HEK293 (cell line): ENCODE measurements around the gene CCDC116.

Experiments
- CTCF ChIA-PET: fragments of 350-600 bp; formaldehyde crosslinking; extraction: SDS; loops from one replicate; lab custom pipeline; 2021; ENCODE audit warnings: antibody characterized with exemption; lab: Yijun Ruan, JAX
- POLR2A ChIA-PET: fragments of 300-600 bp; formaldehyde crosslinking; extraction: SDS; loops from one replicate; lab custom pipeline; 2020; ENCODE audit warnings: antibody characterized with exemption, inconsistent platforms; lab: Yijun Ruan, JAX
- H3K27ac ChIP-seq: fragments of 200-500 bp; sonication (Bioruptor generic); 2 replicates; pipeline ENCODE4 v1.5.1; 2014; ENCODE audit warnings: low read depth, low read length, control low read depth, inconsistent platforms; ENCODE audit errors: extremely low read depth
- H3K36me3 ChIP-seq, 2 experiments: fragments of 200-500 bp in 1 of 2; sonication (Bioruptor generic) in 1 of 2; 1 replicate in 1 of 2; 2 replicates in 1 of 2; pipeline ENCODE4 v1.5.1; 2014 to 2017; ENCODE audit warnings: inconsistent platforms in 2 of 2, low read length in 2 of 2; ENCODE audit not compliant: control insufficient read depth in 2 of 2, insufficient read depth in 1 of 2
- H3K4me1 ChIP-seq: fragments of 200-500 bp; sonication (Bioruptor generic); 2 replicates; pipeline ENCODE4 v1.5.1; 2014; ENCODE audit warnings: mild to moderate bottlenecking, low read length, inconsistent platforms; ENCODE audit not compliant: control insufficient read depth, insufficient read depth
- H3K4me3 ChIP-seq: 2 replicates; pipeline ENCODE4 v1.5.1; 2011; ENCODE audit warnings: low read depth, mild to moderate bottlenecking, control low read depth, low read length, moderate library complexity
- H3K9me3 ChIP-seq: fragments of 200-500 bp; sonication (Bioruptor generic); 2 replicates; pipeline ENCODE4 v1.5.1; 2014; ENCODE audit warnings: low read depth, low read length, inconsistent platforms; ENCODE audit not compliant: control insufficient read depth, insufficient read depth
- GFI1B ChIP-seq: fragments of 450-650 bp; formaldehyde crosslinking; IDR thresholded peaks from 2 replicates; pipeline ENCODE4 v1.5.1; 2016; ENCODE audit warnings: missing biosample characterization, missing genetic modification characterization
- GLI4 ChIP-seq: fragments of 450-650 bp; formaldehyde crosslinking; IDR thresholded peaks from 2 replicates; pipeline ENCODE4 v1.5.1; 2016; ENCODE audit warnings: missing biosample characterization, missing genetic modification characterization
- GLIS2 ChIP-seq: fragments of 450-650 bp; formaldehyde crosslinking; IDR thresholded peaks from 2 replicates; pipeline ENCODE4 v1.5.1; 2016; ENCODE audit warnings: missing biosample characterization, missing genetic modification characterization
- PATZ1 ChIP-seq: fragments of 450-650 bp; formaldehyde crosslinking; IDR thresholded peaks from 2 replicates; pipeline ENCODE4 v1.5.1; 2016; ENCODE audit warnings: missing biosample characterization, missing genetic modification characterization
- PRDM1 ChIP-seq: fragments of 450-650 bp; formaldehyde crosslinking; IDR thresholded peaks from 2 replicates; pipeline ENCODE4; 2016; ENCODE audit warnings: missing biosample characterization, missing genetic modification characterization
- SALL2 ChIP-seq: fragments of 450-650 bp; formaldehyde crosslinking; IDR thresholded peaks from 2 replicates; pipeline ENCODE4 v1.5.0; 2017; ENCODE audit warnings: missing biosample characterization, mild to moderate bottlenecking, missing genetic modification characterization, borderline replicate concordance
- SP3 ChIP-seq: fragments of 450-650 bp; formaldehyde crosslinking; IDR thresholded peaks from 2 replicates; pipeline ENCODE4 v1.5.1; 2016; ENCODE audit warnings: missing biosample characterization, missing genetic modification characterization
- ZNF121 ChIP-seq: fragments of 450-650 bp; formaldehyde crosslinking; IDR thresholded peaks from 2 replicates; pipeline ENCODE4 v1.5.1; 2016; ENCODE audit warnings: missing biosample characterization, missing genetic modification characterization
- ZNF132 ChIP-seq: fragments of 450-650 bp; formaldehyde crosslinking; IDR thresholded peaks from 2 replicates; pipeline ENCODE4 v1.5.1; 2017; ENCODE audit warnings: missing biosample characterization, missing genetic modification characterization, borderline replicate concordance
- ZNF133 ChIP-seq: fragments of 450-650 bp; formaldehyde crosslinking; IDR thresholded peaks from 2 replicates; pipeline ENCODE4 v1.5.1; 2016; ENCODE audit warnings: missing biosample characterization, missing genetic modification characterization
- ZNF146 ChIP-seq: fragments of 450-650 bp; formaldehyde crosslinking; IDR thresholded peaks from 2 replicates; pipeline ENCODE4 v1.5.1; 2016; ENCODE audit warnings: missing biosample characterization, missing genetic modification characterization
- ZNF157 ChIP-seq: fragments of 450-650 bp; formaldehyde crosslinking; IDR thresholded peaks from 2 replicates; pipeline ENCODE4 v1.5.1; 2016; ENCODE audit warnings: missing biosample characterization, missing genetic modification characterization
- ZNF16 ChIP-seq: fragments of 450-650 bp; formaldehyde crosslinking; IDR thresholded peaks from 2 replicates; pipeline ENCODE4 v1.5.1; 2016; ENCODE audit warnings: low read depth, missing biosample characterization, missing genetic modification characterization
- ZNF169 ChIP-seq: fragments of 450-650 bp; formaldehyde crosslinking; IDR thresholded peaks from 2 replicates; pipeline ENCODE4 v1.5.1; 2016; ENCODE audit warnings: missing biosample characterization, missing genetic modification characterization
- ZNF19 ChIP-seq: fragments of 450-650 bp; formaldehyde crosslinking; IDR thresholded peaks from 2 replicates; pipeline ENCODE4; 2016; ENCODE audit warnings: missing biosample characterization, missing genetic modification characterization, low read depth
- ZNF274 ChIP-seq, 2 experiments: fragments of 200-500 bp in 1 of 2; fragments of 450-650 bp in 1 of 2; sonication (Bioruptor generic) in 1 of 2; formaldehyde crosslinking in 1 of 2; IDR thresholded peaks; 2 replicates each; pipeline versions ENCODE4 v1.5.1 to v1.6.1; 2014 to 2016; ENCODE audit warnings: borderline replicate concordance in 1 of 2, inconsistent platforms in 1 of 2, low read length in 1 of 2, missing biosample characterization in 1 of 2, missing genetic modification characterization in 1 of 2
- ZNF335 ChIP-seq: fragments of 450-650 bp; formaldehyde crosslinking; conservative IDR thresholded peaks from 2 replicates; pipeline ENCODE4 v1.5.1; 2016; ENCODE audit warnings: missing biosample characterization, missing genetic modification characterization
- ZNF37A ChIP-seq: fragments of 450-650 bp; IDR thresholded peaks from 2 replicates; pipeline ENCODE4 v1.5.1; 2018; ENCODE audit warnings: missing biosample characterization, missing genetic modification characterization
- ZNF488 ChIP-seq: fragments of 450-650 bp; formaldehyde crosslinking; IDR thresholded peaks from 2 replicates; pipeline ENCODE4 v1.5.1; 2016; ENCODE audit warnings: missing biosample characterization, missing genetic modification characterization
- ZNF571 ChIP-seq: fragments of 450-650 bp; formaldehyde crosslinking; IDR thresholded peaks from 2 replicates; pipeline ENCODE4 v1.5.0; 2017; ENCODE audit warnings: missing biosample characterization, missing genetic modification characterization
- ZNF600 ChIP-seq: fragments of 450-650 bp; formaldehyde crosslinking; IDR thresholded peaks from 2 replicates; pipeline ENCODE4 v1.5.1; 2016; ENCODE audit warnings: missing biosample characterization, missing genetic modification characterization
- ZNF660 ChIP-seq: fragments of 450-650 bp; IDR thresholded peaks from 2 replicates; pipeline ENCODE4 v1.5.1; 2018; ENCODE audit warnings: missing biosample characterization, mild to moderate bottlenecking, missing genetic modification characterization
- TF ChIP-seq, protein P1 (sequence below): fragments of 450-650 bp; formaldehyde crosslinking; IDR thresholded peaks from 2 replicates; pipeline ENCODE4 v1.5.1; 2016; ENCODE audit warnings: missing biosample characterization, missing genetic modification characterization
- TF ChIP-seq, protein P2 (sequence below): fragments of 450-650 bp; formaldehyde crosslinking; optimal IDR thresholded peaks from 2 replicates; pipeline ENCODE3; 2016; ENCODE audit warnings: missing biosample characterization, mild to moderate bottlenecking, missing genetic modification characterization
- TF ChIP-seq, protein P3 (sequence below): fragments of 450-650 bp; formaldehyde crosslinking; IDR thresholded peaks from 2 replicates; pipeline ENCODE4 v1.5.1; 2016; ENCODE audit warnings: missing biosample characterization, missing genetic modification characterization
- TF ChIP-seq, protein P4 (sequence below): fragments of 450-650 bp; formaldehyde crosslinking; IDR thresholded peaks from 2 replicates; pipeline ENCODE4 v1.5.1; 2016; ENCODE audit warnings: missing biosample characterization, missing genetic modification characterization

Gene CCDC116

GRCh38 chr22:21650280-21650679 lies 17.7 kb downstream of the CCDC116 start:
- ChIA-PET POLR2A (no interaction called here), CTCF (interaction anchor here (4.8 kb wide), 1 partner anchor 7 kb away, joined by 25 read pairs; the partner anchor contains the start of gene SDF2L1)
- no peaks in the 10 kb centered on the region for H3K4me1 ChIP-seq
- H3K4me3 ChIP-seq = no peak overlapping the region
- no peak for TF ChIP-seq PATZ1
- TF ChIP-seq ZNF146 = no peak
- TF ChIP-seq, protein P1, sequence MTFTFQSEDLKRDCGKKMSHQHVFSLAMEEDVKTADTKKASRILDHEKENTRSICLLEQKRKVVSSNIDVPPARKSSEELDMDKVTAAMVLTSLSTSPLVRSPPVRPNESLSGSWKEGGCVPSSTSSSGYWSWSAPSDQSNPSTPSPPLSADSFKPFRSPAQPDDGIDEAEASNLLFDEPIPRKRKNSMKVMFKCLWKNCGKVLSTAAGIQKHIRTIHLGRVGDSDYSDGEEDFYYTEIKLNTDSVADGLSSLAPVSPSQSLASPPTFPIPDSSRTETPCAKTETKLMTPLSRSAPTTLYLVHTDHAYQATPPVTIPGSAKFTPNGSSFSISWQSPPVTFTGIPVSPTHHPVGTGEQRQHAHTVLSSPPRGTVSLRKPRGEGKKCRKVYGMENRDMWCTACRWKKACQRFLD = no peak
- TF ChIP-seq ZNF132 (tag by site-specific recombination) = no peak
- peak; percentile 87 for TF ChIP-seq PRDM1 (tag by site-specific recombination)
- no peak for TF ChIP-seq ZNF571 (tag by site-specific recombination)
- no peaks in the 10 kb centered on the region for H3K9me3 ChIP-seq
- no peak overlapping the region for H3K27ac ChIP-seq
- peaks cover 0 to 49% of the 10 kb centered on the region in 2 experiments; a peak in 2 of 3 replicates for H3K36me3 ChIP-seq

DNA sequence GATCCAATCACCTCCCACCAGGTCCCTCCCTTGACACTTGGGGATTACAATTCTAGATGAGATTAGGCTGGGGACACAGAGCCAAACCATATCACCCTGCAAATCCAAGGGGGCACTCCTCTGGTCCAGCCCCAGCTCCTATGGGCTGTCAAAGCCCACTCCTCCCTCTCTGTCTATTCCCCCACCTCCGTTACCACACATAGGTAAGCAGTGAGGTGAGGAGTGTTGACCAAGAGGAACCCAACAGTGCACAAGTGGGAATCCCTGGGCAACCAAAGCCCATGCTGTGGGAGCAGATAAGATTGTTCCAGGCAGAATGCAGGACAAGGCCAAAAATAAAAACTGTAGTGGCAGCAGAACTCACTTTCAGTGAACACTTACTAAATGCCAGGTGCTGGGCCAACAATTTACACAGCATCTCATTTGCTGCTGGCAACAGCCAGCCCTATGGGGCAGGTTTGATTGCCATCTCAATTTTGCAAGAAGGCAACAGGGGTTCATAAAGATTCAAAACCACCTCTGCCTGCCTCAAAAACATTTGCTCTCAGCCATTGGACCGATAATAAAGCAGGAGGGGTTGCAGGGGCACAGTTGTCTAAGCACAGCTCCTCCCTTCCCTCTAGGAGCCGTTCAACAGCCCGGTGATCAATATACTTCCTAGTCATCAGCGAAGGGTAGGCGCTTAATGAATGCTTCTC lies 18.4 kb downstream of the CCDC116 start:
- CTCF ChIA-PET = interaction anchor here (1.0 to 4.8 kb wide), 2 partner anchors 8 to 22 kb away, joined by 3 to 25 read pairs; partner anchors contain the start of gene SDF2L1
- H3K36me3 ChIP-seq = peaks cover 0 to 45% of the 10 kb centered on the region in 2 experiments; a peak in 2 of 3 replicates
- H3K4me3 ChIP-seq = peak overlapping the region; percentile 83
- H3K9me3 ChIP-seq = no peaks in the 10 kb centered on the region
- POLR2A ChIA-PET = interaction anchor here (2.0 to 3.2 kb wide), 2 partner anchors 9 to 15 kb away, joined by 13 to 18 read pairs; partner anchors contain the start of genes PPIL2 and SDF2L1
- no peaks in the 10 kb centered on the region for H3K4me1 ChIP-seq
- H3K27ac ChIP-seq = no peak overlapping the region; the same call in 1 of the 2 replicates
- TF ChIP-seq, protein P2, sequence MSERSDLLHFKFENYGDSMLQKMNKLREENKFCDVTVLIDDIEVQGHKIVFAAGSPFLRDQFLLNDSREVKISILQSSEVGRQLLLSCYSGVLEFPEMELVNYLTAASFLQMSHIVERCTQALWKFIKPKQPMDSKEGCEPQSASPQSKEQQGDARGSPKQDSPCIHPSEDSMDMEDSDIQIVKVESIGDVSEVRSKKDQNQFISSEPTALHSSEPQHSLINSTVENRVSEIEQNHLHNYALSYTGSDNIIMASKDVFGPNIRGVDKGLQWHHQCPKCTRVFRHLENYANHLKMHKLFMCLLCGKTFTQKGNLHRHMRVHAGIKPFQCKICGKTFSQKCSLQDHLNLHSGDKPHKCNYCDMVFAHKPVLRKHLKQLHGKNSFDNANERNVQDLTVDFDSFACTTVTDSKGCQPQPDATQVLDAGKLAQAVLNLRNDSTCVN = no peak
- TF ChIP-seq ZNF157 (no peak), ZNF660 (peak; percentile 22; the same call in 1 of the 2 replicates), GLIS2 (tag by site-specific recombination) (peak; percentile 47), ZNF37A (no peak), ZNF16 (tag by site-specific recombination) (no peak), ZNF600 (no peak), ZNF335 (tag by site-specific recombination) (peak; percentile 70), ZNF274 (IDR thresholded peaks at IDR 0.05; ENCODE audit: low read length) (no peak), ZNF274 (tag by site-specific recombination; IDR thresholded peaks at IDR 0.05; ENCODE audit: borderline replicate concordance) (no peak), SP3 (tag by site-specific recombination) (no peak), ZNF488 (tag by site-specific recombination) (no peak), ZNF121 (tag by site-specific recombination) (no peak), GLI4 (tag by site-specific recombination) (no peak), ZNF19 (tag by site-specific recombination) (no peak), GFI1B (no peak), SALL2 (no peak), ZNF133 (tag by site-specific recombination) (no peak), ZNF169 (tag by site-specific recombination) (no peak)
- TF ChIP-seq, protein P3, sequence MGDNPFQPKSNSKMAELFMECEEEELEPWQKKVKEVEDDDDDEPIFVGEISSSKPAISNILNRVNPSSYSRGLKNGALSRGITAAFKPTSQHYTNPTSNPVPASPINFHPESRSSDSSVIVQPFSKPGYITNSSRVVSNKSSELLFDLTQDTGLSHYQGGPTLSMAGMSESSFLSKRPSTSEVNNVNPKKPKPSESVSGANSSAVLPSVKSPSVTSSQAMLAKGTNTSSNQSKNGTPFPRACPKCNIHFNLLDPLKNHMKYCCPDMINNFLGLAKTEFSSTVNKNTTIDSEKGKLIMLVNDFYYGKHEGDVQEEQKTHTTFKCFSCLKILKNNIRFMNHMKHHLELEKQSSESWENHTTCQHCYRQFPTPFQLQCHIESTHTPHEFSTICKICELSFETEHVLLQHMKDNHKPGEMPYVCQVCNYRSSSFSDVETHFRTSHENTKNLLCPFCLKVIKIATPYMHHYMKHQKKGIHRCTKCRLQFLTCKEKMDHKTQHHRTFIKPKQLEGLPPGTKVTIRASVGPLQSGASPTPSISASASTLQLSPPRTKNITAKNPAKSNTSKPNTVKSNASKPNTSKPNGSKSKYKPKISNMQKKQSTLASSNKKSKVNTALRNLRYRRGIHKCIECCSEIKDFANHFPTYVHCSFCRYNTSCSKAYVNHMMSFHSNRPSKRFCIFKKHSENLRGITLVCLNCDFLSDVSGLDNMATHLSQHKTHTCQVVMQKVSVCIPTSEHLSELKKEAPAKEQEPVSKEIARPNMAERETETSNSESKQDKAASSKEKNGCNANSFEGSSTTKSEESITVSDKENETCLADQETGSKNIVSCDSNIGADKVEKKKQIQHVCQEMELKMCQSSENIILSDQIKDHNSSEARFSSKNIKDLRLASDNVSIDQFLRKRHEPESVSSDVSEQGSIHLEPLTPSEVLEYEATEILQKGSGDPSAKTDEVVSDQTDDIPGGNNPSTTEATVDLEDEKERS = no peak
- TF ChIP-seq, protein P4, sequence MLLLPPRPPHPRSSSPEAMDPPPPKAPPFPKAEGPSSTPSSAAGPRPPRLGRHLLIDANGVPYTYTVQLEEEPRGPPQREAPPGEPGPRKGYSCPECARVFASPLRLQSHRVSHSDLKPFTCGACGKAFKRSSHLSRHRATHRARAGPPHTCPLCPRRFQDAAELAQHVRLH = no peak
